CD14-positive monocyte (primary cell): ENCODE measurements around the gene SOX15. TPM values are rescaled to one million over a fixed set of nuclear protein-coding genes. Genes with fewer than 3 reads are reported as not detected.

ENCODE experiments used
- DNase-seq, 3 donors: peaks; one replicate each; pipeline ENCODE4 v3.0.0-alpha.2; 2011 to 2022
- H2AFZ ChIP-seq: 2 replicates; pipeline ENCODE4 v1.6.0; 2012; ENCODE audit warnings: mild to moderate bottlenecking, low read depth, low read length, inconsistent platforms; ENCODE audit not compliant: insufficient read depth, poor library complexity, severe bottlenecking
- H3K27ac ChIP-seq, 2 donors: 1 replicate in 1 of 2; 2 replicates in 1 of 2; pipeline ENCODE4 v1.5.1; 2012 to 2013; ENCODE audit warnings: low read length in 2 of 2, control low read depth in 1 of 2, inconsistent platforms in 1 of 2, low read depth in 1 of 2, mild to moderate bottlenecking in 1 of 2
- H3K27me3 ChIP-seq, 2 donors: one replicate each; pipeline versions ENCODE4 v1.6.0 to v1.6.1; 2011 to 2013; ENCODE audit warnings: low read length in 2 of 2; ENCODE audit not compliant: control insufficient read depth in 2 of 2, insufficient read depth in 2 of 2
- H3K36me3 ChIP-seq, 2 donors: replicated peaks in 1 of 2; 1 replicate in 1 of 2; 2 replicates in 1 of 2; pipeline versions ENCODE4 v1.5.1 to v1.6.1; 2012 to 2013; ENCODE audit warnings: low read length in 2 of 2, control low read depth in 1 of 2, inconsistent platforms in 1 of 2, mild to moderate bottlenecking in 1 of 2; ENCODE audit not compliant: insufficient read depth in 2 of 2, control insufficient read depth in 1 of 2
- H3K4me1 ChIP-seq, 2 donors: 1 replicate in 1 of 2; 2 replicates in 1 of 2; pipeline versions ENCODE4 v1.5.1 to v1.6.1; 2012 to 2013; ENCODE audit warnings: low read length in 2 of 2, control low read depth in 1 of 2, inconsistent platforms in 1 of 2, mild to moderate bottlenecking in 1 of 2, moderate library complexity in 1 of 2; ENCODE audit not compliant: insufficient read depth in 2 of 2, control insufficient read depth in 1 of 2
- H3K4me2 ChIP-seq: replicated peaks from 2 replicates; pipeline ENCODE3; 2012; ENCODE audit warnings: low read length, moderate library complexity, mild to moderate bottlenecking; ENCODE audit not compliant: poor library complexity, severe bottlenecking; ENCODE audit errors: extremely low read depth
- H3K4me3 ChIP-seq, 3 experiments: fragments of 200-600 bp in 1 of 3; sonication (generic) in 1 of 3; replicated peaks in 1 of 3; 1 replicate in 2 of 3; 2 replicates in 1 of 3; pipeline ENCODE4 v1.5.1; 2011 to 2013; ENCODE audit warnings: low read length in 3 of 3, mild to moderate bottlenecking in 3 of 3, control low read depth in 2 of 3, low read depth in 2 of 3, inconsistent platforms in 1 of 3, moderate library complexity in 1 of 3
- H3K79me2 ChIP-seq: 2 replicates; pipeline ENCODE4 v1.6.0; 2012; ENCODE audit warnings: mild to moderate bottlenecking, control low read depth, inconsistent platforms, low read length, moderate library complexity; ENCODE audit not compliant: insufficient read depth
- H3K9ac ChIP-seq: 2 replicates; pipeline ENCODE4 v1.6.0; 2017; ENCODE audit warnings: low read length, mild to moderate bottlenecking; ENCODE audit not compliant: insufficient read depth, poor library complexity, severe bottlenecking
- H3K9me3 ChIP-seq, 2 donors: replicated peaks in 1 of 2; 1 replicate in 1 of 2; 2 replicates in 1 of 2; pipeline versions ENCODE4 v1.5.1 to v1.6.1; 2012 to 2013; ENCODE audit warnings: low read length in 2 of 2, control low read depth in 1 of 2; ENCODE audit not compliant: control insufficient read depth in 1 of 2, insufficient read depth in 1 of 2
- H4K20me1 ChIP-seq: 2 replicates; pipeline ENCODE4 v1.6.0; 2012; ENCODE audit warnings: mild to moderate bottlenecking, low read length, control low read depth, moderate library complexity; ENCODE audit not compliant: insufficient read depth
- H3K27ac Mint-ChIP-seq, 7 donors: one replicate each; pipeline ENCODE4 v1.8.0; 2020; ENCODE audit warnings: mild to moderate bottlenecking in 7 of 7, mixed read lengths in 7 of 7, moderate library complexity in 6 of 7, inconsistent platforms in 2 of 7
- H3K27me3 Mint-ChIP-seq, 3 donors: one replicate each; pipeline ENCODE4 v1.8.0; 2021 to 2022; ENCODE audit warnings: low read depth in 3 of 3, mild to moderate bottlenecking in 3 of 3, mixed read lengths in 3 of 3, moderate library complexity in 3 of 3, inconsistent platforms in 1 of 3
- H3K36me3 Mint-ChIP-seq, 2 donors: one replicate each; pipeline ENCODE4 v1.8.0; 2020; ENCODE audit warnings: mixed read lengths in 2 of 2, inconsistent platforms in 1 of 2, mild to moderate bottlenecking in 1 of 2
- H3K4me1 Mint-ChIP-seq: one replicate; pipeline ENCODE4 v1.8.0; 2020; ENCODE audit warnings: mild to moderate bottlenecking, mixed read lengths
- H3K4me3 Mint-ChIP-seq, 2 donors: one replicate each; pipeline ENCODE4 v1.8.0; 2020; ENCODE audit warnings: mild to moderate bottlenecking in 2 of 2, mixed read lengths in 2 of 2, moderate library complexity in 1 of 2
- H3K9me3 Mint-ChIP-seq, 7 donors: one replicate each; pipeline ENCODE4 v1.8.0; 2020 to 2022; ENCODE audit warnings: mixed read lengths in 7 of 7, mild to moderate bottlenecking in 6 of 7, moderate library complexity in 6 of 7, inconsistent platforms in 2 of 7
- CTCF ChIP-seq: fragments of 200-600 bp; IDR thresholded peaks from one replicate; pipeline ENCODE4 v1.8.0; 2022; ENCODE audit warnings: antibody characterized with exemption, mild to moderate bottlenecking
- WGBS: methylation state at CpG from one replicate; pipeline ENCODE4 v1.1.5; 2013; ENCODE audit warnings: missing lambda C conversion rate; ENCODE audit not compliant: insufficient coverage; 5-methylcytosine and 5-hydroxymethylcytosine counted together
- intact Hi-C, 2 donors: fragments of 100-400 bp; cut with micrococcal nuclease; formaldehyde crosslinking; loops; one replicate each; pipeline versions ENCODE4 v1.15.0 to v1.15.1; 2023
- polyA plus RNA-seq, 3 donors: library from polyadenylated mRNA; depleted of rRNA in 1 of 3; unstranded in 2 of 3; stranded (reverse) in 1 of 3; fragments of 300-500 nt in 2 of 3; fragments of >200 nt in 1 of 3; fragmentation: Illumina TruSeq in 2 of 3; gene quantifications; 1 replicate in 2 of 3; 2 replicates in 1 of 3; pipeline ENCODE4 v1.2.3, GENCODE V29; 2012 to 2021

SOX15 gene
- polyA plus RNA-seq, 3 donors: 0.86 to 1.2 (median 1.1) TPM

DNA sequence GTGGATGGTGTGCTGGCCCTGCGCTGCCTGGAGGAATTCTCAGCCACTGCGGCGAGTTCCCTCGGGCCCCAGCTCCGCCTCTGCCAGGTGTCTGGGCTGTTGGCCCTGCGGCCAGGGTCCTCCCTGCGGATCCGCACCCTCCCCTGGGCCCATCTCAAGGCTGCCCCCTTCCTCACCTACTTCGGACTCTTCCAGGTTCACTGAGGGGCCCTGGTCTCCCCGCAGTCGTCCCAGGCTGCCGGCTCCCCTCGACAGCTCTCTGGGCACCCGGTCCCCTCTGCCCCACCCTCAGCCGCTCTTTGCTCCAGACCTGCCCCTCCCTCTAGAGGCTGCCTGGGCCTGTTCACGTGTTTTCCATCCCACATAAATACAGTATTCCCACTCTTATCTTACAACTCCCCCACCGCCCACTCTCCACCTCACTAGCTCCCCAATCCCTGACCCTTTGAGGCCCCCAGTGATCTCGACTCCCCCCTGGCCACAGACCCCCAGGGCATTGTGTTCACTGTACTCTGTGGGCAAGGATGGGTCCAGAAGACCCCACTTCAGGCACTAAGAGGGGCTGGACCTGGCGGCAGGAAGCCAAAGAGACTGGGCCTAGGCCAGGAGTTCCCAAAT lies 32.6 kb downstream of the SOX15 start:
- H3K4me1 Mint-ChIP-seq: peaks cover 74% of the 10 kb centered on the region

DNA sequence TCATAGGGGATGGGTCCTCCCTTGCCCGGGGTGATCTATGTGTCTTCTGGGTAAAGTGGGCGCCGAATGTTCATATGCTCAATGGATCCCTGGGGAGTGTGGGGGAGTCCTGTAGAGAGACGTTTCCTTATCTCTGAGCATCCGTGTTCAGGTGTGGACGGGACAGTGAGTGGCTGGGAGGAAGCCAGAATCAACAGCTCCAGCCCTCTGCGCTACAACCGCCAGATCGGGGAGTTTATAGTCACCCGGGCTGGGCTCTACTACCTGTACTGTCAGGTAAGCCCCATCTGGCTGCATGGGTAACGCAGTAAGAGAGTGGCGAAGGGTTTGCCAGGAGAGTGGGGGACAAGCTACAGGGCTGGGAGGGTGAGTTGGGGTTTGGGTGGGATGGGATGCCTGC lies 33.3 kb downstream of the SOX15 start:
- peaks cover 35 to 44% of the 10 kb centered on the region in 2 donors for H3K36me3 Mint-ChIP-seq
- peak overlapping the region in 1 of 2 donors; percentile 3 for H3K4me3 Mint-ChIP-seq
- Histone ChIP-seq H3K4me2 (no peak overlapping the region), H3K27ac (peak overlapping the region; percentile 90 to 92), H3K4me1 (peaks cover 82 to 88% of the 10 kb centered on the region in 2 donors), H2AFZ (no peak overlapping the region), H3K36me3 (peaks cover 4 to 11% of the 10 kb centered on the region in 2 donors), H3K27me3 (no peaks in the 10 kb centered on the region), H3K9me3 (no peaks in the 10 kb centered on the region), H4K20me1 (peaks cover 18% of the 10 kb centered on the region), H3K79me2 (peaks cover 47% of the 10 kb centered on the region), H3K4me3 (no peak overlapping the region), H3K9ac (no peak overlapping the region)
- peaks cover 0 to 8% (median 7%) of the 10 kb centered on the region in 3 donors for H3K27me3 Mint-ChIP-seq
- H3K9me3 Mint-ChIP-seq: peaks cover 0 to 3% (median 0%) of the 10 kb centered on the region in 7 donors
- DNase-seq: no peak
- peaks cover 81% of the 10 kb centered on the region for H3K4me1 Mint-ChIP-seq
- intact Hi-C loops: no loop called here
- no peak for TF ChIP-seq CTCF
- H3K27ac Mint-ChIP-seq: peak overlapping the region in 6 of 7 donors; percentile 62 to 98 (median 79)
- WGBS: 95% methylated on average over 11 of the region's 12 CpGs

More for the DNA sequence above, 32.6 kb downstream of the SOX15 start:
- peak overlapping the region in 1 of 3 experiments; percentile 91 for H3K4me3 ChIP-seq
- H3K9me3 ChIP-seq: no peaks in the 10 kb centered on the region
- 82% methylated on average over 17 of the region's 19 CpGs for WGBS
- intact Hi-C loops: no loop called here
- Mint-ChIP-seq H3K9me3 (peaks cover 0 to 3% (median 0%) of the 10 kb centered on the region in 7 donors), H3K27ac (peak overlapping the region; percentile 85 to 98 (median 95)), H3K36me3 (peaks cover 35 to 44% of the 10 kb centered on the region in 2 donors), H3K27me3 (peaks cover 0 to 8% (median 7%) of the 10 kb centered on the region in 3 donors), H3K4me3 (no peak overlapping the region)
- no peak for DNase-seq
- H2AFZ ChIP-seq: no peak overlapping the region
- no peaks in the 10 kb centered on the region for H3K27me3 ChIP-seq
- TF ChIP-seq CTCF: no peak
- H3K27ac ChIP-seq: peak overlapping the region; percentile 90 to 92
- peaks cover 18% of the 10 kb centered on the region for H4K20me1 ChIP-seq
- H3K4me1 ChIP-seq: peaks cover 78 to 85% of the 10 kb centered on the region in 2 donors
- peaks cover 4 to 11% of the 10 kb centered on the region in 2 donors for H3K36me3 ChIP-seq
- H3K4me2 ChIP-seq: peak overlapping the region; percentile 90
- H3K79me2 ChIP-seq: peaks cover 51% of the 10 kb centered on the region
- peak overlapping the region; percentile 72 for H3K9ac ChIP-seq
